ENCODE measurements around the gene IKBKG.

The IKBKG gene

GRCh38 chrX:154599531-154599930 is 52.1 kb downstream of the IKBKG start:
- no peak for TF ChIP-seq CTCF (conservative IDR thresholded peaks at IDR 0.05; ENCODE audit: low read length)
- DNase-seq (ENCODE audit: low read depth), result no peak

DNA sequence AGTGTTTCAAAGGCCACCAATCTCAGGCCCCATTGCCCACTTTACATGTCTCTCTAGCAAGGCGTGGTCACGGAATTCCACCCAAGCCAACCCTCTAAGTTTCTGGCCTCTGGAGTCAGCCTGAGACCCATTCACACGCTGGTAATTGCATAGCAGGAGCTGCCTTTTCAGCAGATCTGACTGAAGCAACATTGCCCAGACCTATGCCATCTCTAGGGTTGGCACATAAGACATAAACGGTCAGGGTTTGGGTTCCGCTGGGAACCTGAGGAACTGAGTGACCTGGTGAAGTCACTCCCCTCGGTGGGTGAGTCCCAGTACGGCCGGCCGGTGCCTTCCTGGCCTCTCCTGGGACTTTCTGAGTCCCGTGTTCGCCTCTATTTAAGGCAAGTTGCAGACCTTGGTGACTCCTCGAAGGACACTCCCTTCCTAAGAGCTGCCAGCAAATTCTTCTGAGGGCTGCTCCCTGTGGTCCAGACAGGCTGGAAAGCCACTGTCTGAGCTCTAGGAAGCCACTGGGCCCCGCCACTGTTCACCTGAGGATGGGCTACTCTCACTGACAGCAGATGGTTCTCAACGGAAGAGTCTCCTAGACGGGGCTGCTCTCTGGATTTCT is 53.4 kb downstream of the IKBKG start:
- peak; percentile 40 for DNase-seq (ENCODE audit: low read depth)
- no peak for TF ChIP-seq CTCF (conservative IDR thresholded peaks at IDR 0.05; ENCODE audit: low read length)
- no peak overlapping the region for H3K4me3 ChIP-seq (ENCODE audit: low read length)

More at GRCh38 chrX:154599531-154599930, 52.1 kb downstream of the IKBKG start:
- no peak overlapping the region for H3K4me3 ChIP-seq (ENCODE audit: low read length)

- DNase-seq (ENCODE audit: low read depth), result no peak
- no peak overlapping the region for H3K4me3 ChIP-seq (ENCODE audit: low read length)
- no peak for TF ChIP-seq CTCF (conservative IDR thresholded peaks at IDR 0.05; ENCODE audit: low read length)
Measured at GRCh38 chrX:154602226-154602625, 54.8 kb downstream of the IKBKG start.

GRCh38 chrX:154602766-154603437 is 55.5 kb downstream of the IKBKG start:
- no peak for DNase-seq (ENCODE audit: low read depth)
- TF ChIP-seq CTCF (conservative IDR thresholded peaks at IDR 0.05; ENCODE audit: low read length), result no peak
- no peak overlapping the region for H3K4me3 ChIP-seq (ENCODE audit: low read length)

DNA sequence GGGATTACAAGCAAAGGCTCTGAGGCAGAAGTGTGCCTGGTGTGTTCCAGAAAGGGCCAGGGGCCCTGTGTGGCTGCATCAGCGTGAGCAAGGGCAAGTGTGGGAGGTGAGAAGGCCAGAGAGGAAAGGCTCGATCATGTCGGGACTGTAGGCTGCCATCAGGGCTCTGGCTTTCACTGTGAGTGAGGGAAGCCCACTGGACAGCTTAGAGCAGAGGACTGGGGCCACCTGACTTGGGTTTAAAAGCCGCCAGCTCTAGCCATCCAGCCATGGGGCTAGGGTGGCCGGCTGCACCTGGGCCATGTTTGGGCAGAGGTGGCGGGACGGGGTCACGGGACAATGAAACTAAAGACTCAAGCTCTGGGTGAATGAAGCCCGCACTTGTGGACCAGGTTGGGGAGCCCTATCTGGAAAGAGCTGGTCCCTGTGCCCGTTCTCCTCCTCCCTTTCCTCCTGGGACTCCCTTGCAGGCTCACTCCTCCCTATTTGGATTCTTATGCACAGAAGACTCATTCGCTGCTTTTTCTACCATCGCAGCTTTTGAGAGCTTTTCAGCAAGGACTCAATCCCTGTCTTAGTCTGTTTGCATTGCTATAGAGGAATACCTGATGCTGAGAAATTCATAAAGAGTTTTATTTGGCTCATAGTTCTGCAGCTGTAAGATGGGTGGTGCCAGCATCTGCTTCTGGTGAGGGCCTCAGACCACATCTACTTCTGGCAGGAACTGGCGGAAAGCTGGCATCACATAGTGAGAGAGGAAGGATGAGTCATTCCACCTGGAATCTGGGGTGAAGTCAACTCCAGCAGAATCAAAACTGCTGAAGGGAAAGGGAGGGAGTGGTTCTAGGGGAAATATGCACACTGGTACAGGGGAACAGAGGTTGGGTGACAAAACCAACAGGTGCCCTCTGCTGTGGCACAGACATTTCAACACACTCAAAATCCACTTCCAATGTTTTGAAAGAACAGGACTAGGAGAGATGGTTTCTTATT is 56.3 kb downstream of the IKBKG start:
- TF ChIP-seq CTCF (conservative IDR thresholded peaks at IDR 0.05; ENCODE audit: low read length), result no peak
- DNase-seq (ENCODE audit: low read depth), result peak; percentile 77
- H3K4me3 ChIP-seq (ENCODE audit: low read length), result no peak overlapping the region

DNA sequence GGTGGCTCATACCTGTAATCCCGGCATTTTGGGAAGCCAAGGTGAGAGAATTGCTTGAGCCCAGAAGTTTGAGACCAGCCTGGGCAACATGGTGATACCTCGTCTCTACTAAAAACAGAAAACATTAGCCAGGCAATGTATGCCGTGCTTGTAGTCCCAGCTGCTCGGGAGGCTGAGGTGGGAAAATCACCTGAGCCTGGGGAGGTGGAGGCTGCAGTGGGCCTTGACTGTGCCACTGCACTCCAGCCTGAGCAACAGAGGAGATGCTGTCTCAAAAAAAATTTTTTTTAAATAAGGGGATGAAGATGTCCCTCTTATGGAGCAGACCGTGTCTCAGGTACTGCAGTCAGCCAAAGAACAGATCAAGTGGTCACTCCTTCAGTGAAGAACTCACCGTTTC is 58.1 kb downstream of the IKBKG start:
- H3K4me3 ChIP-seq (ENCODE audit: low read length), result no peak overlapping the region
- TF ChIP-seq CTCF (conservative IDR thresholded peaks at IDR 0.05; ENCODE audit: low read length), result no peak
- DNase-seq (ENCODE audit: low read depth), result no peak
